ENCODE data around the gene TP73.
"Not testable (repeated sequence)": the region's sequence is repeated elsewhere in the genome, so short reads cannot be mapped to it uniquely, and the experiment has no call there.

TP73 gene

GRCh38 chr1:3618881-3619671 is 33.2 kb upstream of the TP73 start:
- peak; percentile 51 for DNase-seq

GRCh38 chr1:3620708-3621107 is 31.6 kb upstream of the TP73 start:
- no peak for DNase-seq

GRCh38 chr1:3621151-3621671 is 31.1 kb upstream of the TP73 start:
- DNase-seq: peak; percentile 14

- DNase-seq: not testable (repeated sequence)
These were observed 30.2 kb upstream of the TP73 start for GRCh38 chr1:3622102-3622501.

- no peak for DNase-seq
These were observed 28.7 kb upstream of the TP73 start for GRCh38 chr1:3623441-3624199.

GRCh38 chr1:3624200-3625136 is 27.8 kb upstream of the TP73 start, which contains the start of gene TPRG1L:
TSS of gene TPRG1L (plus strand) at chr1:3625015. CDS start at chr1:3625073, 58 bp downstream.
- DNase-seq: peak; percentile 96

- peak; percentile 22 for DNase-seq
These were observed 27.0 kb upstream of the TP73 start for GRCh38 chr1:3625151-3625907.

- DNase-seq: no peak
These were observed 26.3 kb upstream of the TP73 start for GRCh38 chr1:3626025-3626424.

GRCh38 chr1:3627515-3628253 is 24.6 kb upstream of the TP73 start:
- DNase-seq: no peak

GRCh38 chr1:3628445-3628844 is 23.9 kb upstream of the TP73 start:
- DNase-seq: no peak

GRCh38 chr1:3629561-3630160 is 22.7 kb upstream of the TP73 start:
- DNase-seq: no peak

GRCh38 chr1:3630161-3630611 is 22.1 kb upstream of the TP73 start:
- no peak for DNase-seq

- no peak for DNase-seq
These were observed 21.4 kb upstream of the TP73 start for GRCh38 chr1:3630914-3631313.

GRCh38 chr1:3631320-3632260 is 20.7 kb upstream of the TP73 start:
- DNase-seq: no peak

GRCh38 chr1:3632298-3632697 is 20.0 kb upstream of the TP73 start:
- no peak for DNase-seq

- DNase-seq: no peak
These were observed 19.5 kb upstream of the TP73 start for GRCh38 chr1:3632716-3633343.

GRCh38 chr1:3633344-3634058 is 18.8 kb upstream of the TP73 start:
- DNase-seq: no peak

- no peak for DNase-seq
These were observed 18.1 kb upstream of the TP73 start for GRCh38 chr1:3634059-3634800.

Measured in NCI-H2227 treated with DMSO at 0.1 percent for 48 hours (cell line).